Neuronal stem cell (in vitro differentiated cells): Measurements from ENCODE around the gene PDE11A.

Experiments used
- DNase-seq: peaks from one replicate; pipeline ENCODE4 v3.0.0-alpha.2; 2013; ENCODE audit warnings: low spot score
- H2AFZ ChIP-seq: one replicate; pipeline ENCODE4 v1.6.1; 2013; ENCODE audit warnings: mild to moderate bottlenecking, low read length, inconsistent platforms
- H2AK5ac ChIP-seq: 2 replicates; pipeline ENCODE4 v1.6.1; 2013; ENCODE audit warnings: low read depth, mild to moderate bottlenecking, inconsistent platforms, low read length, moderate library complexity, mixed read lengths
- H2BK120ac ChIP-seq: 2 replicates; pipeline ENCODE4 v1.6.1; 2013; ENCODE audit warnings: low read depth, mild to moderate bottlenecking, inconsistent platforms, low read length, moderate library complexity, mixed read lengths
- H2BK12ac ChIP-seq: one replicate; pipeline ENCODE4 v1.6.1; 2013; ENCODE audit warnings: low read length, inconsistent platforms
- H2BK15ac ChIP-seq: 2 replicates; pipeline ENCODE4 v1.6.1; 2013; ENCODE audit warnings: mild to moderate bottlenecking, low read length, inconsistent platforms, mixed read lengths
- H2BK5ac ChIP-seq: one replicate; pipeline ENCODE4 v1.6.1; 2013; ENCODE audit warnings: inconsistent platforms, mild to moderate bottlenecking, low read length, moderate library complexity
- H3K14ac ChIP-seq: one replicate; pipeline ENCODE4 v1.6.1; 2013; ENCODE audit warnings: low read length, inconsistent platforms
- H3K18ac ChIP-seq: 2 replicates; pipeline ENCODE4 v1.6.1; 2013; ENCODE audit warnings: low read length, inconsistent platforms
- H3K23ac ChIP-seq: 2 replicates; pipeline ENCODE4 v1.6.1; 2013; ENCODE audit warnings: low read depth, mild to moderate bottlenecking, mixed read lengths, low read length, inconsistent platforms; ENCODE audit not compliant: poor library complexity
- H3K27ac ChIP-seq: replicated peaks from 3 replicates; pipeline ENCODE4 v1.5.1; 2013; ENCODE audit warnings: low read length, inconsistent platforms
- H3K27me3 ChIP-seq, 3 experiments: 2 replicates each; pipeline ENCODE4 v1.6.1; 2013; ENCODE audit warnings: low read length in 3 of 3, mild to moderate bottlenecking in 2 of 3, inconsistent platforms in 1 of 3, low read depth in 1 of 3, mixed read lengths in 1 of 3, moderate library complexity in 1 of 3; ENCODE audit not compliant: control insufficient read depth in 3 of 3, insufficient read depth in 3 of 3
- H3K36me3 ChIP-seq, 2 donors: replicated peaks in 1 of 2; 2 replicates each; pipeline ENCODE4 v1.6.1; 2013; ENCODE audit warnings: low read length in 2 of 2; ENCODE audit not compliant: control insufficient read depth in 2 of 2, insufficient read depth in 2 of 2
- H3K4ac ChIP-seq: 2 replicates; pipeline ENCODE4 v1.6.1; 2013; ENCODE audit warnings: inconsistent platforms, mild to moderate bottlenecking, low read length, moderate library complexity
- H3K4me1 ChIP-seq, 2 donors: 1 replicate in 1 of 2; 2 replicates in 1 of 2; pipeline ENCODE4 v1.6.1; 2013; ENCODE audit warnings: low read length in 2 of 2, low read depth in 1 of 2; ENCODE audit not compliant: control insufficient read depth in 2 of 2, insufficient read depth in 1 of 2
- H3K4me2 ChIP-seq: one replicate; pipeline ENCODE4 v1.6.1; 2013; ENCODE audit warnings: mild to moderate bottlenecking, low read length, inconsistent platforms; ENCODE audit not compliant: insufficient read depth, poor library complexity, severe bottlenecking
- H3K4me3 ChIP-seq, 2 donors: 2 replicates each; pipeline ENCODE4 v1.5.1; 2013; ENCODE audit warnings: low read length in 2 of 2, mild to moderate bottlenecking in 2 of 2, inconsistent platforms in 1 of 2, moderate library complexity in 1 of 2
- H3K79me1 ChIP-seq: one replicate; pipeline ENCODE4 v1.6.1; 2013; ENCODE audit warnings: low read depth, mild to moderate bottlenecking, inconsistent platforms, low read length, moderate library complexity
- H3K9ac ChIP-seq: one replicate; pipeline ENCODE4 v1.6.1; 2013; ENCODE audit warnings: mild to moderate bottlenecking, low read depth, low read length, inconsistent platforms; ENCODE audit not compliant: poor library complexity
- H3K9me3 ChIP-seq, 2 donors: replicated peaks in 1 of 2; 2 replicates each; pipeline versions ENCODE3 to v1.6.1; 2013; ENCODE audit warnings: low read length in 2 of 2, mild to moderate bottlenecking in 2 of 2, inconsistent platforms in 1 of 2, low read depth in 1 of 2, mixed read lengths in 1 of 2, moderate library complexity in 1 of 2; ENCODE audit not compliant: control insufficient read depth in 2 of 2, insufficient read depth in 1 of 2
- H4K8ac ChIP-seq: one replicate; pipeline ENCODE4 v1.6.1; 2013; ENCODE audit warnings: low read depth, mild to moderate bottlenecking, inconsistent platforms, low read length, moderate library complexity
- H4K91ac ChIP-seq: one replicate; pipeline ENCODE4 v1.6.1; 2013; ENCODE audit warnings: low read length, low read depth, mild to moderate bottlenecking, inconsistent platforms; ENCODE audit not compliant: poor library complexity
- WGBS, 2 donors: extraction: QIAGEN DNeasy Blood & Tissue Kit; methylation state at CpG; one replicate each; pipeline ENCODE4 v1.1.7; 2013; ENCODE audit warnings: missing lambda C conversion rate in 2 of 2, mixed read lengths in 1 of 2; ENCODE audit not compliant: insufficient read length in 2 of 2, insufficient replicate concordance in 1 of 2; ENCODE audit errors: extremely low coverage in 2 of 2; 5-methylcytosine and 5-hydroxymethylcytosine counted together

PDE11A gene

GRCh38 chr2:177679611-177680605 is 392.7 kb downstream of the PDE11A start:
- H3K14ac ChIP-seq = no peak overlapping the region
- no peak overlapping the region for H2AK5ac ChIP-seq
- no peaks in the 10 kb centered on the region for H3K36me3 ChIP-seq
- WGBS, 2 donors = no CpG with 5 or more reads among the region's 6 CpGs
- no peaks in the 10 kb centered on the region for H3K27me3 ChIP-seq
- H3K23ac ChIP-seq = no peak overlapping the region
- no peak overlapping the region for H2BK15ac ChIP-seq
- no peak overlapping the region for H3K4me3 ChIP-seq
- no peak overlapping the region for H3K4ac ChIP-seq
- H3K9me3 ChIP-seq = no peaks in the 10 kb centered on the region
- no peak overlapping the region for H3K27ac ChIP-seq
- no peak overlapping the region for H4K91ac ChIP-seq
- H3K4me1 ChIP-seq = peaks cover 4 to 18% of the 10 kb centered on the region in 2 donors
- no peak overlapping the region for H2BK5ac ChIP-seq
- H2AFZ ChIP-seq = peak overlapping the region; percentile 53
- no peak overlapping the region for H3K18ac ChIP-seq
- no peak overlapping the region for H2BK120ac ChIP-seq
- no peak for DNase-seq
- H3K9ac ChIP-seq = no peak overlapping the region
- no peak overlapping the region for H4K8ac ChIP-seq
- no peak overlapping the region for H3K4me2 ChIP-seq
- no peaks in the 10 kb centered on the region for H3K79me1 ChIP-seq
- H2BK12ac ChIP-seq = no peak overlapping the region

DNA sequence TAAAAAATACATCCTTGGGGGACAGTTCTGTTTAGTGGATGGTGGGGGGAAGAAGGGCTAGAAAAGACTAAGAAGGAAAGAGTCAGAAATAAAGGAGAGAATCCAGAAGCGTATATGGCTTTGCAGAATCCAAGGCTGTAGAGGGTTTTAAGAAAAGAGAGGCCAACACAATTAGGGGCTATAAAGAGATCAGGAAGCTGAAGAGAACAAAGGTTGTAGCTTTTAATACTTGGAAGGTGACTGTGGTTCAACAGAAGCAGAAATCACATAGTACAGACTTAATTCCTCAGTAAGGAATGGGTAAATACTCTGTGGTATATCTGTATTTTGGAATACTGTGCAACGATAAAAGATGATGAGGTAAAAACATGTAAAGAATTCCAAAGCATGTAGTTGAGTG is 393.6 kb downstream of the PDE11A start:
- Histone ChIP-seq H3K4me3 (no peak overlapping the region), H3K18ac (no peak overlapping the region), H3K79me1 (no peaks in the 10 kb centered on the region), H2BK12ac (no peak overlapping the region), H3K27me3 (no peaks in the 10 kb centered on the region), H3K4ac (no peak overlapping the region), H3K4me2 (no peak overlapping the region), H3K36me3 (no peaks in the 10 kb centered on the region), H2BK120ac (no peak overlapping the region), H3K23ac (no peak overlapping the region), H3K27ac (no peak overlapping the region), H4K8ac (no peak overlapping the region), H2BK5ac (no peak overlapping the region), H2BK15ac (no peak overlapping the region), H4K91ac (no peak overlapping the region), H3K9ac (no peak overlapping the region), H2AK5ac (no peak overlapping the region), H2AFZ (peak overlapping the region; percentile 0), H3K4me1 (peaks cover 4 to 18% of the 10 kb centered on the region in 2 donors), H3K14ac (no peak overlapping the region), H3K9me3 (peaks cover 0 to 3% of the 10 kb centered on the region in 2 donors)
- WGBS, 2 donors = no CpG with 5 or more reads among the region's 2 CpGs
- DNase-seq = no peak

DNA sequence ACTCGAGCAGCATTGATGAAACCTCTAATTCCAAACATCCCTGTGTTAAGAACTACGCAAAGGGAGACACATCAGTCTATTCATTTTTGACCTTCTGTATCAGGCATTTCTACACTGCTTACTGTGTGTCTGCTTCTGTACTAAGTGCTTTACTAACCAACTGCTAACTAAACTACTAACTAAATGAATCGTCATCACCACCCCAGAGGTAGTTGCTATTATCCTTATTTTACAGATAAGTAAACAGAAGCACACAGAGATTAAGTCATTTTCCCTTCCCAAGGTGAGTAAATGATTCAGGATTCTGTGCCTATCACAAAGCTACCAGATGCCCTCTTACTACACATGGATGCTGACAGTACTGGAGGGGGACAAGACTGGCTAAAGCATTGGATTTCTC is 395.9 kb downstream of the PDE11A start:
- Histone ChIP-seq H3K79me1 (no peaks in the 10 kb centered on the region), H3K9ac (no peak overlapping the region), H4K8ac (no peak overlapping the region), H3K36me3 (no peaks in the 10 kb centered on the region), H3K18ac (no peak overlapping the region), H2BK12ac (no peak overlapping the region), H3K4me1 (peaks cover 4 to 25% of the 10 kb centered on the region in 2 donors), H3K23ac (no peak overlapping the region), H2BK120ac (no peak overlapping the region), H2BK15ac (no peak overlapping the region), H3K27ac (no peak overlapping the region), H4K91ac (no peak overlapping the region), H2AFZ (peak overlapping the region; percentile 86), H3K4me2 (no peak overlapping the region), H2AK5ac (no peak overlapping the region), H3K4me3 (no peak overlapping the region), H2BK5ac (no peak overlapping the region), H3K9me3 (peaks cover 0 to 3% of the 10 kb centered on the region in 2 donors), H3K14ac (no peak overlapping the region), H3K4ac (no peak overlapping the region), H3K27me3 (no peaks in the 10 kb centered on the region)
- WGBS, 2 donors = no CpG with 5 or more reads among the region's 3 CpGs
- DNase-seq = no peak

GRCh38 chr2:177675825-177676224 is 396.8 kb downstream of the PDE11A start:
- Histone ChIP-seq H3K27me3 (no peaks in the 10 kb centered on the region), H2BK120ac (no peak overlapping the region), H3K23ac (no peak overlapping the region), H3K9ac (no peak overlapping the region), H3K4ac (no peak overlapping the region), H2BK15ac (no peak overlapping the region), H3K79me1 (no peaks in the 10 kb centered on the region), H2AK5ac (no peak overlapping the region), H4K91ac (no peak overlapping the region), H3K4me2 (no peak overlapping the region), H3K14ac (no peak overlapping the region), H3K9me3 (peaks cover 0 to 3% of the 10 kb centered on the region in 2 donors), H2AFZ (peak overlapping the region; percentile 86), H3K4me3 (no peak overlapping the region), H3K4me1 (peaks cover 7 to 33% of the 10 kb centered on the region in 2 donors), H3K36me3 (no peaks in the 10 kb centered on the region), H4K8ac (no peak overlapping the region), H3K27ac (no peak overlapping the region), H3K18ac (no peak overlapping the region), H2BK5ac (no peak overlapping the region), H2BK12ac (no peak overlapping the region)
- WGBS, 2 donors = no CpG with 5 or more reads among the region's 1 CpG
- DNase-seq = no peak
